ENCODE measurements around the gene PTPN13.

- TF ChIP-seq, protein P1, sequence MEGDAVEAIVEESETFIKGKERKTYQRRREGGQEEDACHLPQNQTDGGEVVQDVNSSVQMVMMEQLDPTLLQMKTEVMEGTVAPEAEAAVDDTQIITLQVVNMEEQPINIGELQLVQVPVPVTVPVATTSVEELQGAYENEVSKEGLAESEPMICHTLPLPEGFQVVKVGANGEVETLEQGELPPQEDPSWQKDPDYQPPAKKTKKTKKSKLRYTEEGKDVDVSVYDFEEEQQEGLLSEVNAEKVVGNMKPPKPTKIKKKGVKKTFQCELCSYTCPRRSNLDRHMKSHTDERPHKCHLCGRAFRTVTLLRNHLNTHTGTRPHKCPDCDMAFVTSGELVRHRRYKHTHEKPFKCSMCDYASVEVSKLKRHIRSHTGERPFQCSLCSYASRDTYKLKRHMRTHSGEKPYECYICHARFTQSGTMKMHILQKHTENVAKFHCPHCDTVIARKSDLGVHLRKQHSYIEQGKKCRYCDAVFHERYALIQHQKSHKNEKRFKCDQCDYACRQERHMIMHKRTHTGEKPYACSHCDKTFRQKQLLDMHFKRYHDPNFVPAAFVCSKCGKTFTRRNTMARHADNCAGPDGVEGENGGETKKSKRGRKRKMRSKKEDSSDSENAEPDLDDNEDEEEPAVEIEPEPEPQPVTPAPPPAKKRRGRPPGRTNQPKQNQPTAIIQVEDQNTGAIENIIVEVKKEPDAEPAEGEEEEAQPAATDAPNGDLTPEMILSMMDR (conservative IDR thresholded peaks at IDR 0.05; ENCODE audit: low read length): no peak
- no peak for TF ChIP-seq EZH2phosphoT487 (IDR thresholded peaks at IDR 0.05; ENCODE audit: borderline replicate concordance)
These were observed 243.8 kb downstream of the PTPN13 start for GRCh38 chr4:86837691-86838503.

Measured in Loucy (cell line).